Endothelial cell (in vitro differentiated cells): ENCODE results near the gene ARMC9. TPM values are rescaled to one million over a fixed set of nuclear protein-coding genes. Genes with fewer than 3 reads are reported as not detected.

Source experiments
- DNase-seq: peaks from one replicate; pipeline ENCODE4 v3.0.0; 2021; ENCODE audit warnings: low spot score
- H3K27ac Mint-ChIP-seq: one replicate; pipeline ENCODE4 v1.8.0; 2021; ENCODE audit warnings: mixed read lengths, inconsistent platforms; ENCODE audit not compliant: unreplicated experiment
- H3K27me3 Mint-ChIP-seq: one replicate; pipeline ENCODE4 v1.8.0; 2021; ENCODE audit warnings: mild to moderate bottlenecking, moderate library complexity, mixed read lengths, inconsistent platforms; ENCODE audit not compliant: unreplicated experiment
- H3K36me3 Mint-ChIP-seq: one replicate; pipeline ENCODE4 v1.8.0; 2021; ENCODE audit warnings: mild to moderate bottlenecking, low read depth, mixed read lengths, inconsistent platforms; ENCODE audit not compliant: unreplicated experiment
- H3K4me1 Mint-ChIP-seq: one replicate; pipeline ENCODE4 v1.8.0; 2021; ENCODE audit warnings: mild to moderate bottlenecking, mixed read lengths, inconsistent platforms; ENCODE audit not compliant: unreplicated experiment
- H3K4me3 Mint-ChIP-seq: one replicate; pipeline ENCODE4 v1.8.0; 2021; ENCODE audit warnings: mild to moderate bottlenecking, mixed read lengths, inconsistent platforms; ENCODE audit not compliant: unreplicated experiment
- H3K9me3 Mint-ChIP-seq: one replicate; pipeline ENCODE4 v1.8.0; 2021; ENCODE audit warnings: mixed read lengths, inconsistent platforms; ENCODE audit not compliant: unreplicated experiment
- total RNA-seq: library from RNA; stranded (reverse); fragmentation: NEBNext Ultra II Directional; extraction: Animal tissue kit (Norgen Biotek cat#: 25700); gene quantifications from one replicate; pipeline ENCODE4 v1.2.1, GENCODE V29; 2021; ENCODE audit not compliant: unreplicated experiment
- TF ChIP-seq, protein P1 (sequence below): fragments of 200-600 bp; sonication (generic); IDR thresholded peaks from one replicate; pipeline ENCODE4 v1.5.0; 2021; ENCODE audit warnings: antibody characterized with exemption; ENCODE audit not compliant: unreplicated experiment

ARMC9 gene
- total RNA-seq, 1 donor from 2014 or later, result 18.3 TPM

DNA sequence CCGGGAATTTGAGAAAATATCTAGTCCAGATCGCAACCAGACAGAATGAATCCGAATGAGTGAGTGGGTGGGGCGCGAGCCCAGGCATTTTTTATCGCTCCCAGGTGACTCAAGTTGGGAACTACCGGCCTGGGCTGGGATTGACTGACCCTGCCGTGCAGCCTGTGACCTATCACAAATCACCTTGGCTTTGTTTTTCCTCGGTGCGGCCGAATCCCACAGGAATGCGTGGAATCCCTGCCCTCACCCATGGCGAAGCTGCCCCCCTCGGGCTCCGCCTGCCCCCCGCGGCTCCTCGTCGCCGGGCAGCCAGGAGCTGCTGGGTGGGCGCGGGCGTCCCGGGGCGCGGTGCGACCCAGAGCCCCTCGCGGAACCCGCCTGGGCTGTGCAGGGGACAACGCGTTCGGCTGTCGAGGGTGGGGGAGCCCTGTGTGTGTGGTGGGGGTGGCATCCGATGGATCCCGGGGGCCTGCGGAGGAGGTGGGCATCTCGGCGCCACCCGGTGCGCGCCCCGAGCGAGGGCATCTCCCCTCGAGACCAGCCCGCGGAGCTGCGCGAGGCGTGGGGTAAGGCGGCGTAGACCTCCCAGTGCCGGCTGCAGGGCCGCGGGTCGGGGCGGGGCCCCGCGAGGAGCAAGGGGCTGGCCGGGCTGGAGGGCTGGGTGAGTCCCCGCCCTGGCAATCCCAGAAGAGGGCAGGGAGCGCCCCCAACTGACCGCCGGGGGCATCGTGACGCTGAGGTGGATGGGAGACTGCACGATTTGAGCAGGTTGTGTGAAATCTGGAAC lies 213.6 kb downstream of the ARMC9 start:
- Mint-ChIP-seq H3K9me3 (no peaks in the 10 kb centered on the region), H3K27ac (no peak overlapping the region)

DNA sequence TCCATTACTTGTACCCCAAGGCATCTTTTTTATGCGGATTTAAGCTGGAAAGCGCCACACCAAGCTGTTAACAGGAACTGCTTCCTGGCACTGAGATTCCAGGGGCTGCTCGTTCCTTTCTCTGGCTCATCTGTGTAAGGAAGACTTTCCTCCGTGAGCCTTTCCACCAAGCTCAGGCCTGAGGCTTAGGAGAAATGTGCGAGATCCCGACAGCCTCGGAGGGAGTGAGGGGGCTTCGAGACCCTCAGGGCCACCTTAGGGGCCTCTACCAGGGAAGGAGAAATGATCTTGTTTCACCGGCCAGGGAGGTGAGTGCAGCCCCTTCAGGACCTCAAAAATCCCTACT lies 214.2 kb downstream of the ARMC9 start:
- Mint-ChIP-seq H3K27ac (no peak overlapping the region), H3K4me1 (peaks cover 2% of the 10 kb centered on the region), H3K36me3 (peaks cover 6% of the 10 kb centered on the region), H3K9me3 (no peaks in the 10 kb centered on the region), H3K27me3 (peaks cover 5% of the 10 kb centered on the region), H3K4me3 (peak overlapping the region; percentile 67)
- no peak for DNase-seq
- TF ChIP-seq, protein P1, sequence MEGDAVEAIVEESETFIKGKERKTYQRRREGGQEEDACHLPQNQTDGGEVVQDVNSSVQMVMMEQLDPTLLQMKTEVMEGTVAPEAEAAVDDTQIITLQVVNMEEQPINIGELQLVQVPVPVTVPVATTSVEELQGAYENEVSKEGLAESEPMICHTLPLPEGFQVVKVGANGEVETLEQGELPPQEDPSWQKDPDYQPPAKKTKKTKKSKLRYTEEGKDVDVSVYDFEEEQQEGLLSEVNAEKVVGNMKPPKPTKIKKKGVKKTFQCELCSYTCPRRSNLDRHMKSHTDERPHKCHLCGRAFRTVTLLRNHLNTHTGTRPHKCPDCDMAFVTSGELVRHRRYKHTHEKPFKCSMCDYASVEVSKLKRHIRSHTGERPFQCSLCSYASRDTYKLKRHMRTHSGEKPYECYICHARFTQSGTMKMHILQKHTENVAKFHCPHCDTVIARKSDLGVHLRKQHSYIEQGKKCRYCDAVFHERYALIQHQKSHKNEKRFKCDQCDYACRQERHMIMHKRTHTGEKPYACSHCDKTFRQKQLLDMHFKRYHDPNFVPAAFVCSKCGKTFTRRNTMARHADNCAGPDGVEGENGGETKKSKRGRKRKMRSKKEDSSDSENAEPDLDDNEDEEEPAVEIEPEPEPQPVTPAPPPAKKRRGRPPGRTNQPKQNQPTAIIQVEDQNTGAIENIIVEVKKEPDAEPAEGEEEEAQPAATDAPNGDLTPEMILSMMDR, result no peak

More for the DNA sequence above, 213.6 kb downstream of the ARMC9 start:
- TF ChIP-seq, protein P1, result peak; percentile 67
- H3K4me3 Mint-ChIP-seq, result peak overlapping the region; percentile 86
- H3K36me3 Mint-ChIP-seq, result peaks cover 6% of the 10 kb centered on the region
- peaks cover 2% of the 10 kb centered on the region for H3K4me1 Mint-ChIP-seq
- DNase-seq, result peak; percentile 96
- peaks cover 5% of the 10 kb centered on the region for H3K27me3 Mint-ChIP-seq

DNA sequence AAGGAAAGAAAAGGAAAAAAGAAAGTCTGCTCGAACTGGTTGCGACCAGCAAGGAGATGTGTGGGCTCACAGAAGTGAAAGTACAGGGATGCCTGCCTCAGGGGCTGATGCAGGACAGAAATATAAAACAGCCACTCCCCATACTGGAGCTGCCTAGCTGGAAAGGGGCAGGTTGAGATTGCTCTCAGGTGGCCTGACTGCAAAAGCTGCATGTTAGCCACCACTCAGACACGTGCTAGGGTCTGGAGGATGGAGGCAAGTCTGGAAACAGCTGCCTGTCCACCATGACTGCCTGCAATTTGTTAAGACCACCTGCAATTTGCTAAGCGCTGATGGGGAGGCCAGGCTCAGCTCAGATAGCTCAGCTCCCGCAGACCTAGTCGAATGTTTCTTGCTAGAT lies 215.0 kb downstream of the ARMC9 start:
- Mint-ChIP-seq H3K9me3 (no peaks in the 10 kb centered on the region), H3K36me3 (peaks cover 6% of the 10 kb centered on the region), H3K27me3 (peaks cover 5% of the 10 kb centered on the region), H3K27ac (no peak overlapping the region), H3K4me1 (peaks cover 2% of the 10 kb centered on the region), H3K4me3 (no peak overlapping the region)
- TF ChIP-seq, protein P1, result no peak
- no peak for DNase-seq

DNA sequence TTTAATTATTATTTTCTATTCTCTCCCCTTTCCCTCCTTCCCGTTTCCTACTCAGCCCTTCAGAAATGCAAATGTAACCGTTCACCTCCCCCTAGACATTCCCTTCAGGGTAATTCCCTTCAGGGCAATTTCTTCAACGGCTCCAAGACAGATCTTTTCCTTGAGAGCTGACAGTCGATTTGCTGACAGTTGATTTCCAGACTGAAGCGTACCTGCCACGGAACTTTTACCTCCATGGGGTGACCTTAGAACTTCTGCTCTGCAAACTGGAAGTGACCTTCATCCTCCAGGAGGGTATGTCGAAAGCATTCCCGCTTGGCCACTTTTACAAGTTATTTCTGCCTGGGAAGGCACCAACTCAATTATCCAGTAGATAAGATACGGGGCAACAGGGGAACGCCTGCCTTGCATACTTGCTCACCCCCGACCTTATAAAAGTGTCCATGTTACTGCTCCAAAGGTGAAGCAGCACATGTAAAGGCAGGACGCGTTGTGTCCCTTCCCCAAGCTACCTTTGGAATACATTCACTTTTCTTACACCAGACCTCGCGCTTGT lies 215.6 kb downstream of the ARMC9 start:
- no peak overlapping the region for H3K4me3 Mint-ChIP-seq
- peaks cover 5% of the 10 kb centered on the region for H3K27me3 Mint-ChIP-seq
- TF ChIP-seq, protein P1, result no peak
- H3K4me1 Mint-ChIP-seq, result peaks cover 2% of the 10 kb centered on the region
- H3K27ac Mint-ChIP-seq, result no peak overlapping the region
- H3K36me3 Mint-ChIP-seq, result peaks cover 6% of the 10 kb centered on the region
- no peaks in the 10 kb centered on the region for H3K9me3 Mint-ChIP-seq
- no peak for DNase-seq

DNA sequence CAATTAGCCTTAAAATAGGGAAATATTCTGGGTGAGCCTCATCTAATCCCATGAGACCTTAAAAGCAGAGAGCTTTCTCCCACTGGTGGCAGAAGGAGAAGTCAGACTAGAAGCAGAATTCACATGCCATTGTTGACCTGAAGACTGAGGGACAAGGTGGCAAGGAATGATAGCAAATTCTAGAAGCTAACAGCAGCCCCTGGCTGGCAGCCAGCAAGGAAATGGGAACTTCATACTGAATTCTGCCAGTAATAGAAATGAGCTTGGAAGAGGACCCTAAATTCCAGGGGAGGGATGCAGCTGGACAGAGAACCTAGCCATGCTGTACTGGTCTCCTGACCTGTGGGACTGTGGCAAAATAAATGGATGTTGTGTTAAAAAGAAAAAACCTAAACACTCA lies 216.6 kb downstream of the ARMC9 start:
- H3K36me3 Mint-ChIP-seq, result peaks cover 6% of the 10 kb centered on the region
- H3K27ac Mint-ChIP-seq, result no peak overlapping the region
- no peaks in the 10 kb centered on the region for H3K9me3 Mint-ChIP-seq
- no peak for DNase-seq
- H3K4me3 Mint-ChIP-seq, result no peak overlapping the region
- H3K27me3 Mint-ChIP-seq, result peaks cover 5% of the 10 kb centered on the region
- peaks cover 2% of the 10 kb centered on the region for H3K4me1 Mint-ChIP-seq
- TF ChIP-seq, protein P1, result no peak
